SU-DHL-6 (cell line): ENCODE data around the gene RPLP2.

Experiments used
- H2AFZ ChIP-seq: fragments of 200-600 bp; sonication (generic); 2 replicates; pipeline ENCODE4 v1.6.1; 2014; ENCODE audit warnings: low read depth, mild to moderate bottlenecking, moderate library complexity, mixed read lengths, antibody characterized with exemption, low read length; ENCODE audit not compliant: severe bottlenecking
- H3F3A ChIP-seq: fragments of 200-600 bp; shearing (Covaris generic); 2 replicates; pipeline ENCODE4 v1.6.0; 2016; ENCODE audit warnings: antibody characterized with exemption, mild to moderate bottlenecking; ENCODE audit not compliant: insufficient read depth
- H3K27ac ChIP-seq: fragments of 200-600 bp; sonication (generic); 2 replicates; pipeline ENCODE4 v1.5.1; 2016; ENCODE audit warnings: low read depth, mild to moderate bottlenecking, low read length, moderate library complexity, mixed read lengths
- H3K27me3 ChIP-seq: fragments of 200-600 bp; sonication (generic), shearing (Covaris generic); 2 replicates; pipeline ENCODE4 v1.6.0; 2014; ENCODE audit warnings: mild to moderate bottlenecking, low read length
- H3K36me3 ChIP-seq: fragments of 200-600 bp; sonication (generic); 2 replicates; pipeline ENCODE4 v1.6.1; 2014; ENCODE audit warnings: mild to moderate bottlenecking, low read length, mixed read lengths
- H3K4me2 ChIP-seq: fragments of 300-600, 200-600 bp; shearing (Covaris generic), sonication (generic); 2 replicates; pipeline ENCODE4 v1.6.0; 2014; ENCODE audit warnings: low read length, low read depth, mild to moderate bottlenecking; ENCODE audit not compliant: poor library complexity, severe bottlenecking
- H3K4me3 ChIP-seq: fragments of 200-600 bp; sonication (generic); 2 replicates; pipeline ENCODE4 v1.5.1; 2014; ENCODE audit warnings: antibody characterized with exemption, low read length, mild to moderate bottlenecking, mixed read lengths; ENCODE audit not compliant: insufficient read depth, poor library complexity, severe bottlenecking
- H3K79me2 ChIP-seq: fragments of 200-600 bp; sonication (generic); 2 replicates; pipeline ENCODE4 v1.6.1; 2014; ENCODE audit warnings: mild to moderate bottlenecking, low read length, moderate library complexity; ENCODE audit not compliant: insufficient read depth
- H3K9ac ChIP-seq: fragments of 200-600 bp; sonication (generic); 2 replicates; pipeline ENCODE4 v1.7.0; 2014; ENCODE audit warnings: mild to moderate bottlenecking, low read length
- H3K9me2 ChIP-seq: fragments of 200-600 bp; sonication (generic); replicated peaks from 2 replicates; pipeline ENCODE4 v1.6.1; 2014; ENCODE audit warnings: low read length; ENCODE audit not compliant: insufficient read depth
- H3K9me3 ChIP-seq: fragments of 200-600 bp; sonication (generic); 2 replicates; pipeline ENCODE4 v1.6.1; 2014; ENCODE audit warnings: low read length, mixed read lengths; ENCODE audit not compliant: insufficient read depth
- H4K20me1 ChIP-seq: fragments of 200-600 bp; sonication (generic); 2 replicates; pipeline ENCODE4 v1.6.1; 2014; ENCODE audit warnings: low read depth, mild to moderate bottlenecking, antibody characterized with exemption, low read length, moderate library complexity, mixed read lengths
- EZH2phosphoT487 ChIP-seq: fragments of 200-600 bp; sonication (generic), shearing (Covaris generic); conservative IDR thresholded peaks from 2 replicates; pipeline ENCODE4 v1.6.1; 2018; ENCODE audit warnings: mild to moderate bottlenecking, antibody characterized with exemption, low read length, moderate library complexity, mixed read lengths
- TF ChIP-seq, protein P1 (sequence below): fragments of 200-600 bp; sonication (generic); IDR thresholded peaks from one replicate; pipeline ENCODE4 v1.5.1; 2017; ENCODE audit warnings: antibody characterized with exemption, mild to moderate bottlenecking, low read length, moderate library complexity; ENCODE audit not compliant: insufficient read depth, poor library complexity, severe bottlenecking

Gene RPLP2

DNA sequence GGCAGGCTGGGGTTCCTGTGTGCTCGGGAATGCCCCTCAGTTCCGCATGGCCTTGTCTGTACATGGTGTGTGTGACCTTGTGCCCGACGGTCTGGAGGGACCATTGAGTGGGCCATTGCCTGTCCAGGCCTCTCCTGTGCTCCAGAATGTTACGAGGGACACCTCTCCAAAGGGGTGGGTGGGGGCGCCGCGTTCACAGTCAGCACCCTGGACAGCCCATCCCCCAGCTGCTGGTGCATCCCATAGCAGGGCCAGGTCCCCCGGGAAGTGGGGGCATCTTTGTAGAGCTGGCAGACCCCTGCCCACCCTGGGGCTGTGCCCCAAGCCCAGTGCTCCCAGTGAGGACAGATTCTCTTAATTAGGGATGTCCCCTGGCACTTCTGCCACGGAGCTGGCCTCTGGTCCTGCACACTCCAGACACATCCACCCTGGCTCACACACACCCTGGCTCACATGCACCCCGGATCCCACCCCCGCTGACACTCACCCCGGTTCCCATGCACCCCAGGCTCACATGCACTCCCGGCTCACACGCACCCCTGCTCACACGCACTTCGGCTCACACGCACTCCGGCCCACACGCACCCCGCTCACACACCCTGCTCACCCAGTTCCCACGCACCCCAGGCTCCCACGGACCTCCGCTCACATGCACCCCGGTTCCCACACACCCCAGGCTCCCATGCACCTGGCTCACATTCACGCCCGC is 48.4 kb downstream of the RPLP2 start:
- H3K27ac ChIP-seq = no peak overlapping the region

DNA sequence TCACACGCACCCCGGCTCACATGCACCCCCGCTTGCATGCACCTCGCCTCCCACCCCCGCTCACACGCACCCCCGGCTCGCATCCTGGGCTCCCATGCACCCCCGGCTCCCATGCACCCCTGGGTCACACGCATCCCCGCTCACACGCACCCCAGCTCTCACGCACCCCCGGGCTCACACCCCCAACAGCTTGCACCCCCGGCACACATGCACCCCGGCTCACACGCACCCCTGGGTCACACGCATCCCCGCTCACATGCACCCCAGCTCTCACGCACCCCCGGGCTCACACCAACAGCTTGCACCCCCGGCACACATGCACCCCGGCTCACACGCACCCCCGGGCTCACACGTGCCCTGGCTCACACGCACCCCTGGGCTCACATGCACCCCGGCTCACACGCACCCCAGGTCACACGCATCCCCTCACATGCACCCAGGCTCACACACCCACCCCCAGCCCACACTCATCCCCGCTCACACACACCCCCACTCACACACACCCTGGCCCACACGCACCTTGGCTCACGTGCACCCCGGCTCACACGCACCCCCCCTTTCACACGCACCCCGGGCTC is 49.1 kb downstream of the RPLP2 start:
- Histone ChIP-seq H3F3A (no peaks in the 10 kb centered on the region), H3K9me2 (no peaks in the 10 kb centered on the region), H3K9me3 (no peaks in the 10 kb centered on the region), H3K79me2 (no peaks in the 10 kb centered on the region), H3K9ac (no peak overlapping the region), H3K4me2 (no peak overlapping the region), H3K27ac (no peak overlapping the region), H4K20me1 (no peaks in the 10 kb centered on the region), H3K4me3 (no peak overlapping the region), H3K27me3 (no peaks in the 10 kb centered on the region), H2AFZ (no peak overlapping the region), H3K36me3 (no peaks in the 10 kb centered on the region)
- no peak for TF ChIP-seq EZH2phosphoT487
- TF ChIP-seq, protein P1, sequence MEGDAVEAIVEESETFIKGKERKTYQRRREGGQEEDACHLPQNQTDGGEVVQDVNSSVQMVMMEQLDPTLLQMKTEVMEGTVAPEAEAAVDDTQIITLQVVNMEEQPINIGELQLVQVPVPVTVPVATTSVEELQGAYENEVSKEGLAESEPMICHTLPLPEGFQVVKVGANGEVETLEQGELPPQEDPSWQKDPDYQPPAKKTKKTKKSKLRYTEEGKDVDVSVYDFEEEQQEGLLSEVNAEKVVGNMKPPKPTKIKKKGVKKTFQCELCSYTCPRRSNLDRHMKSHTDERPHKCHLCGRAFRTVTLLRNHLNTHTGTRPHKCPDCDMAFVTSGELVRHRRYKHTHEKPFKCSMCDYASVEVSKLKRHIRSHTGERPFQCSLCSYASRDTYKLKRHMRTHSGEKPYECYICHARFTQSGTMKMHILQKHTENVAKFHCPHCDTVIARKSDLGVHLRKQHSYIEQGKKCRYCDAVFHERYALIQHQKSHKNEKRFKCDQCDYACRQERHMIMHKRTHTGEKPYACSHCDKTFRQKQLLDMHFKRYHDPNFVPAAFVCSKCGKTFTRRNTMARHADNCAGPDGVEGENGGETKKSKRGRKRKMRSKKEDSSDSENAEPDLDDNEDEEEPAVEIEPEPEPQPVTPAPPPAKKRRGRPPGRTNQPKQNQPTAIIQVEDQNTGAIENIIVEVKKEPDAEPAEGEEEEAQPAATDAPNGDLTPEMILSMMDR = no peak

More for the DNA sequence above, 48.4 kb downstream of the RPLP2 start:
- Histone ChIP-seq H3K36me3 (no peaks in the 10 kb centered on the region), H3K79me2 (no peaks in the 10 kb centered on the region), H3K9me3 (no peaks in the 10 kb centered on the region), H3K9ac (no peak overlapping the region), H3K27me3 (no peaks in the 10 kb centered on the region), H3K4me3 (no peak overlapping the region), H2AFZ (no peak overlapping the region), H3F3A (no peaks in the 10 kb centered on the region), H3K4me2 (no peak overlapping the region), H3K9me2 (no peaks in the 10 kb centered on the region), H4K20me1 (no peaks in the 10 kb centered on the region)
- TF ChIP-seq EZH2phosphoT487 = no peak
- TF ChIP-seq, protein P1 = no peak

DNA sequence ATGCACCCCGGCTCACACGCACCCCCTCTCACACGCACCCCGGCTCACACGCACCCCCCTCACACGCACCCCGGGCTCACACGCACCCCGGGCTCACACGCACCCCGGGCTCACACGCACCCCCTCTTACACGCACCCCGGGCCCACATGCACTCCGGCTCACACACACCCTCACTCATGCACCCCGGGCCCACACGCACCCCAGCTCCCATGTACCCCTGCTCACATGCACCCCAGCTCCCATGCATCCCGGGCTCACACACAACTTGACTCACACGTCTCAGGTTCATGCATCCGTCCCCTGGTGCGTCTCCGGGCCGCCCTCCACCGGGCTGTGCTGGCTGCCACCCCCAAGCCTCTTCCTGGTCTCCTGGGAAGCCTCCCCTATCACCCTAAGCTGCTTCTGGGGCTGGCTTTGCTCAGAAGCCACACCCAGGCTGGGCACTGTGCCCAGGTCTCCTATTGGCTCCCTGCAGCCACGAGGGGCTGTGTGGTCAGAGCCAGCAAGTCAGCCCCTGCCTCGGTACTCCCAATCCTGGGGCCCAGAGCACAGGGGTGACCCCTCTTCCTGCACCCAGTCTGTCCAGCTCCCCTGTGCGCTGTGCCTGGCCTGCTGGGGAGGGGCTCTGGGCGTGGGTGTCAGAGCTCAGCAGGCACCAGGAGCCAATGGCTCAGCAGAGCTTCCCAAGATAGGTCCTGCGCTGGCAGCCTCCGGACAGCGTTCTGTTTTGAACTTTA is 49.8 kb downstream of the RPLP2 start:
- Histone ChIP-seq H3F3A (no peaks in the 10 kb centered on the region), H3K79me2 (no peaks in the 10 kb centered on the region), H3K4me2 (no peak overlapping the region), H4K20me1 (no peaks in the 10 kb centered on the region), H3K9me3 (no peaks in the 10 kb centered on the region), H3K36me3 (no peaks in the 10 kb centered on the region), H3K27ac (no peak overlapping the region), H3K9me2 (no peaks in the 10 kb centered on the region), H3K9ac (no peak overlapping the region), H3K27me3 (no peaks in the 10 kb centered on the region), H2AFZ (no peak overlapping the region), H3K4me3 (no peak overlapping the region)
- TF ChIP-seq, protein P1 = no peak
- no peak for TF ChIP-seq EZH2phosphoT487
